Measurements from ENCODE around the gene CCDC112. TPM values are rescaled to one million over a fixed set of nuclear protein-coding genes. Genes with fewer than 3 reads are reported as not detected.
"Not testable (repeated sequence)": the region's sequence is repeated elsewhere in the genome, so short reads cannot be mapped to it uniquely, and the experiment has no call there.

Gene CCDC112
- total RNA-seq, 2 donors from 2014 or later, result 3.8 to 7.7 TPM

- Histone ChIP-seq H3K27me3 (no peaks in the 10 kb centered on the region), H3K4me1 (peaks cover 0 to 37% of the 10 kb centered on the region in 2 donors), H3K4me3 (no peak overlapping the region), H3K27ac (no peak overlapping the region), H3K36me3 (no peaks in the 10 kb centered on the region), H3K9me3 (no peaks in the 10 kb centered on the region)
- DNase-seq (ENCODE audit: low spot score), result no peak
- no peak for TF ChIP-seq CTCF (IDR thresholded peaks at IDR 0.05)
Observed at GRCh38 chr5:115257981-115258380, 38.5 kb downstream of the CCDC112 start.

GRCh38 chr5:115249379-115249778 lies 47.1 kb downstream of the CCDC112 start:
- not testable (repeated sequence) for H3K9me3 ChIP-seq; H3K27ac ChIP-seq; H3K4me3 ChIP-seq; H3K36me3 ChIP-seq; DNase-seq (ENCODE audit: low spot score); H3K27me3 ChIP-seq
- H3K4me1 ChIP-seq, result peaks cover 0 to 10% of the 10 kb centered on the region in 2 donors

GRCh38 chr5:115246361-115246991 lies 50.0 kb downstream of the CCDC112 start:
- no peak for DNase-seq (ENCODE audit: low spot score)
- H3K9me3 ChIP-seq, result no peaks in the 10 kb centered on the region
- peak; percentile 52 to 78 for TF ChIP-seq CTCF (IDR thresholded peaks at IDR 0.05)
- H3K27me3 ChIP-seq, result no peaks in the 10 kb centered on the region
- no peak overlapping the region for H3K4me3 ChIP-seq
- no peak overlapping the region for H3K27ac ChIP-seq
- H3K36me3 ChIP-seq, result no peaks in the 10 kb centered on the region
- peaks cover 0 to 12% of the 10 kb centered on the region in 2 donors for H3K4me1 ChIP-seq

DNA sequence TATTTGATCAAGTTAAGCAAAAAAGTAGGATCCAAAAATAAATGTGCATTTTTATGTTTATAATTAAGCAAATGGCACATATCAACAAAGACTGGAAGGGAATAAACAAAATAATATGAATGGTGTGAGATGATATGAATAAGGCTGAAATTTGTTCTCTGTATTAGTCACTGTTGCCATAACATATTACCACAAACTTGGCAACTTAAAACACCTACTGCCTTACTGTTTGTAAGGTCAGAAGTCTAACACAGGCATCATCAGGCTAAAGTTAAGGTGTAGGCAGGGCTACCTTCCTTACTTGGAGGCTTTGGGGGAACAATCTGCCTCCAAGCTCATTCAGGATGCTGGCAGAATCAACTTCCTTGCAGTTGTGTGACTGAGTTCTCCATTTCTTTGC lies 53.0 kb downstream of the CCDC112 start:
- peaks cover 0 to 12% of the 10 kb centered on the region in 2 donors for H3K4me1 ChIP-seq
- H3K4me3 ChIP-seq, result no peak overlapping the region
- no peak overlapping the region for H3K27ac ChIP-seq
- no peak for DNase-seq (ENCODE audit: low spot score)
- H3K9me3 ChIP-seq, result no peaks in the 10 kb centered on the region
- peaks cover 16% of the 10 kb centered on the region for H3K36me3 ChIP-seq
- no peak for TF ChIP-seq CTCF (IDR thresholded peaks at IDR 0.05)
- H3K27me3 ChIP-seq, result no peaks in the 10 kb centered on the region

- Histone ChIP-seq H3K36me3 (peaks cover 21% of the 10 kb centered on the region), H3K4me3 (no peak overlapping the region), H3K27ac (no peak overlapping the region), H3K4me1 (peaks cover 0 to 12% of the 10 kb centered on the region in 2 donors), H3K27me3 (no peaks in the 10 kb centered on the region), H3K9me3 (no peaks in the 10 kb centered on the region)
- DNase-seq (ENCODE audit: low spot score), result no peak
- no peak for TF ChIP-seq CTCF (IDR thresholded peaks at IDR 0.05)
Observed at GRCh38 chr5:115241881-115242642, 54.4 kb downstream of the CCDC112 start.

DNA sequence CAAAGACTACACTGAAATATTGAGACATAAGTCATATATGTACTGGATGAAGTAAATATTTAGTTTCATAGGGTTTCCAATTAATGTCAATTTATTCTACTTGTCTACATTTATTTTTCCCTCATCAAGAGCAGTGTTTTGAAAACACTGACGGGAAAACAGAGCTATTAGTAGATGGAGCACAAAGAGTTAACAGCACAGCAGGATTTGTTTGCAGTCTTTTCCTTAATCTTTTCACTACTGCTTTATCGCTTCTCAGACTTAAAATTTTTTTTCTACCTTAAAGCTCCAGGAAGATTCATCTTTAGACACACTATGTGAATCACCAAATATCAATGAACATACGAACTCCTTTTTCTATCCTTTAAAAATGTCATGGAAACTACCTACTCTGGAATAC lies 59.4 kb downstream of the CCDC112 start:
- no peaks in the 10 kb centered on the region for H3K4me1 ChIP-seq
- TF ChIP-seq CTCF (IDR thresholded peaks at IDR 0.05), result no peak
- peaks cover 34% of the 10 kb centered on the region for H3K36me3 ChIP-seq
- DNase-seq (ENCODE audit: low spot score), result no peak
- H3K9me3 ChIP-seq, result no peaks in the 10 kb centered on the region
- no peak overlapping the region for H3K27ac ChIP-seq
- no peak overlapping the region for H3K4me3 ChIP-seq
- H3K27me3 ChIP-seq, result no peaks in the 10 kb centered on the region

Measured in right atrium auricular region (tissue), 2 donors.